Measurements from ENCODE around the gene HCFC1.

The HCFC1 gene

DNA sequence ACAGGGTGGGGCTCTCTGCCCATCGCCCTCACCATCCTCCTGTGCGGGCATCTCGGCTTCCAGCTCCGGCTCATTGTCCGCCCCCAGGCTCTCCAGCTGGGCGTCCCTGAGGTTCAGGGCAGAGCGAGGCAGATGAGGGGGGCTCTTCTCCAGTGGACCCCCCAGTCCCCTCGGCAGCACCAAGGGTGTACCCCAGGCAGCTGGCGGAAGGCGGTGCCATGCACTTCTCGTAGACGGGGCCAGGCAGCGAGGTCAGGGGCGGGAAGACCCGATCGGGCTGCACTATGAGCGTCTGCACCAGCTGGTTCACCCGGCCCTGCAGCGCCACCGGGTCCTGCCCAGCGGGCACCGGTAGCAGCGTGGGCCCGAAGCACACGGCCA, 61.6 kb downstream of the HCFC1 start:
- Histone ChIP-seq H3K36me3 (peaks cover 86% of the 10 kb centered on the region), H3K27me3 (no peaks in the 10 kb centered on the region), H3K4me3 (ENCODE audit: low read depth in 1 of 2, low read length in 1 of 2) (no peak overlapping the region), H3K4me1 (ENCODE audit: control insufficient read depth in 1 of 2, insufficient read depth in 1 of 2, low read depth in 1 of 2, low read length in 1 of 2) (peaks cover 0 to 2% of the 10 kb centered on the region in 2 experiments), H3K27ac (no peak overlapping the region), H3K9me3 (no peaks in the 10 kb centered on the region)
- TF ChIP-seq, protein P1, sequence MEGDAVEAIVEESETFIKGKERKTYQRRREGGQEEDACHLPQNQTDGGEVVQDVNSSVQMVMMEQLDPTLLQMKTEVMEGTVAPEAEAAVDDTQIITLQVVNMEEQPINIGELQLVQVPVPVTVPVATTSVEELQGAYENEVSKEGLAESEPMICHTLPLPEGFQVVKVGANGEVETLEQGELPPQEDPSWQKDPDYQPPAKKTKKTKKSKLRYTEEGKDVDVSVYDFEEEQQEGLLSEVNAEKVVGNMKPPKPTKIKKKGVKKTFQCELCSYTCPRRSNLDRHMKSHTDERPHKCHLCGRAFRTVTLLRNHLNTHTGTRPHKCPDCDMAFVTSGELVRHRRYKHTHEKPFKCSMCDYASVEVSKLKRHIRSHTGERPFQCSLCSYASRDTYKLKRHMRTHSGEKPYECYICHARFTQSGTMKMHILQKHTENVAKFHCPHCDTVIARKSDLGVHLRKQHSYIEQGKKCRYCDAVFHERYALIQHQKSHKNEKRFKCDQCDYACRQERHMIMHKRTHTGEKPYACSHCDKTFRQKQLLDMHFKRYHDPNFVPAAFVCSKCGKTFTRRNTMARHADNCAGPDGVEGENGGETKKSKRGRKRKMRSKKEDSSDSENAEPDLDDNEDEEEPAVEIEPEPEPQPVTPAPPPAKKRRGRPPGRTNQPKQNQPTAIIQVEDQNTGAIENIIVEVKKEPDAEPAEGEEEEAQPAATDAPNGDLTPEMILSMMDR (IDR thresholded peaks at IDR 0.05): no peak

DNA sequence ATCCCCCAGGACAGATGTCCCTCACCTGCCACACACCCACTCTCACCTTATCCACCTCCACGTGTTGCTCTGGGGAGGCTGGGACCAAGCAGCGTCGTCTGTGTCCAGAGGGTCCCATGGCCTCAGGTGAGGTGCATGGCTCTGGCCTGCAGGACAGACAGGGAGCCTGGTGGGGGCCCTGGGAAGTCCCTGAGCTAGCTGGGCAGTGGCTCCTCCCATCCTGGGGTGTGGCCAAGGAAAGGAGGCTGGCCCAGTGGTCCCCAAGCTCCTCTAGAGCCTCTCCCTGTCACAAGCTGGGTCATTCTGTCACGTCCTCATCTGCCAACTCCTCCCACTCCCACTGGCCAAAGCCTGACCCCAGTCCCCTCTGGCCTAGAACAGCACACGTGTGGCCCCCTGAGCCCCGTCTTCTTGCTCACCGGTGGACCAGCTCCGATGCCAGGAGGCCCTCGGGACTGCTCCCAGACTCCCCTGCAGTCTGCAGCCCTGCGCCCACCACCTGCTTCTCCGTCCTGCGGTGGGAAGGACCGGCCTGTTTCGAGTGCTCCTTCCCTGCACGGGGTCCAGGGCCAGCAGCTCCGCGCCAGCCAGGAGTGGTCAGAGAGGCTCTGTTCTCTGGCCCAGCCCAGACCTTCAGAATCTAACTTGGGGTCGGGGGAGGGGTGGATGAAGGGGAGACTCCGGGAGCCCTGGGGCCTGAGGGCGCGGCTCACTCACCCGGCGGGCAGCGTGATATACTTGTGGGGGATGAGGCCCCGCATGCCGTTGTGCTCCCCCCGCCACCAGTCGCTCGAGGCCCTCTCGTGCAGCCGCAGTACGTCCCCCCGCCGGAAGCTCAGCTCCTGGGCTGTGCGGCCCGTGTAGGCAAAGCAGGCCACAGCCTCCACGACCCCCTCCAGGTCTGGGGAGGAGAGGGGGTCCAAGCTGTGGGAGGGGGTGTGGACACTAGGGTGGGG, 62.3 kb downstream of the HCFC1 start:
- Histone ChIP-seq H3K9me3 (no peaks in the 10 kb centered on the region), H3K36me3 (peaks cover 79% of the 10 kb centered on the region), H3K27ac (no peak overlapping the region), H3K27me3 (no peaks in the 10 kb centered on the region), H3K4me3 (ENCODE audit: low read depth in 1 of 2, low read length in 1 of 2) (no peak overlapping the region), H3K4me1 (ENCODE audit: control insufficient read depth in 1 of 2, insufficient read depth in 1 of 2, low read depth in 1 of 2, low read length in 1 of 2) (peaks cover 6 to 8% of the 10 kb centered on the region in 2 experiments)
- TF ChIP-seq, protein P1 (IDR thresholded peaks at IDR 0.05): no peak

DNA sequence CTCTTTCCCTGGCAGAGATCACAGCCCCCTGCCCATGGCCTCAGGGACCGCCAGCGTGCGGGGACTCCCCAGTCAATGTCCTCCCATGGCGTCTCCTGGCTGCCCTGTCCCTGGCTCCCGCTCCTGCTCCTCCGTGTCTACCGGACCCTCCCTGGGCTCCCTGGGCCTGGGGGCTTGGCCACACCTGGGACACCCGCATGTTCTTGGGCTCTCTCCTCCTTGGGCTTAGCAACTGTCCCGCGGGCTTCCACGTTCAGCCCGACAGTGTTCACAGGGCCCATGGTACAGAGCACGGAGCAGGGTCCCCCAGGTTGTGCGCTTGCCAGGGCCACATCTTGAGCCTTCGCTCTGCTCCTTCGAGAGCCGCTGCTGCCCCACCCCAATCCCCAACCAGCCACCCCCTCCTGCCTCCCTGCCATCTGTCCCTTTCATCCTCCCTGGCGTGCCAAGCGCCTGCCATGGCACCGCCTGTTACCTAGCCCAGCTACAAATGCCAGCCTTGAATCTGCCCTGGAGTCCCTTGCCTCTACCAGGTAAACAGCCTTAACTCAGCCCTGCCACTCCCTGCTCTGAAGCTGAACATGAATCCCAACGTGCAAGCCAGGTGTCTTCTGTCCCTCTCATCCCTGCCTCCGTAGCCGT, 63.3 kb downstream of the HCFC1 start:
- H3K27me3 ChIP-seq: no peaks in the 10 kb centered on the region
- H3K4me1 ChIP-seq (ENCODE audit: control insufficient read depth in 1 of 2, insufficient read depth in 1 of 2, low read depth in 1 of 2, low read length in 1 of 2): peaks cover 14 to 18% of the 10 kb centered on the region in 2 experiments
- TF ChIP-seq, protein P1 (IDR thresholded peaks at IDR 0.05): no peak
- H3K4me3 ChIP-seq (ENCODE audit: low read depth in 1 of 2, low read length in 1 of 2): no peak overlapping the region
- H3K9me3 ChIP-seq: no peaks in the 10 kb centered on the region
- H3K27ac ChIP-seq: no peak overlapping the region
- peaks cover 70% of the 10 kb centered on the region for H3K36me3 ChIP-seq

DNA sequence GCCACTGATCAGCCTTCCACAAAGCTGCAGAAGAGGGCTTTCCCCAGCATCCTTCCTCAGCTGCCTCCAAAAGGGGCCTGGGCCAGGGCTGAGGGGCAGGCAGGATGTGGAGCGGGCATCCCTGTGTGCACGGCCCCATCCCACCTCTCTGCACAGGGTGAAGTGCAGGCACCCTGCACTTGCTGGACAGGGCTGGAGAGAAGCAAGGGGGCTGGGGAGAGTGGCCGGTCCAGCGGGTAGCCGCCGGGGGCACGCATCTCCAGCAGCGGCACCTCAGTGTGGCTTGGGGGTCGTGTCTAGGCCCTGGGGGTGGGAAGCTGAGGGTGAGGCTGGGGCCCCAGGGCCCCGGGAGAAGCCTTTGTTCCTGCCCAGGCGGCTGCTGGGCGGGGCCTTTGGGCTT, 64.2 kb downstream of the HCFC1 start:
- Histone ChIP-seq H3K36me3 (peaks cover 61% of the 10 kb centered on the region), H3K4me1 (ENCODE audit: control insufficient read depth in 1 of 2, insufficient read depth in 1 of 2, low read depth in 1 of 2, low read length in 1 of 2) (peaks cover 21 to 22% of the 10 kb centered on the region in 2 experiments), H3K4me3 (ENCODE audit: low read depth in 1 of 2, low read length in 1 of 2) (no peak overlapping the region), H3K9me3 (no peaks in the 10 kb centered on the region), H3K27me3 (no peaks in the 10 kb centered on the region), H3K27ac (peak overlapping the region; percentile 5)
- TF ChIP-seq, protein P1 (IDR thresholded peaks at IDR 0.05): no peak

DNA sequence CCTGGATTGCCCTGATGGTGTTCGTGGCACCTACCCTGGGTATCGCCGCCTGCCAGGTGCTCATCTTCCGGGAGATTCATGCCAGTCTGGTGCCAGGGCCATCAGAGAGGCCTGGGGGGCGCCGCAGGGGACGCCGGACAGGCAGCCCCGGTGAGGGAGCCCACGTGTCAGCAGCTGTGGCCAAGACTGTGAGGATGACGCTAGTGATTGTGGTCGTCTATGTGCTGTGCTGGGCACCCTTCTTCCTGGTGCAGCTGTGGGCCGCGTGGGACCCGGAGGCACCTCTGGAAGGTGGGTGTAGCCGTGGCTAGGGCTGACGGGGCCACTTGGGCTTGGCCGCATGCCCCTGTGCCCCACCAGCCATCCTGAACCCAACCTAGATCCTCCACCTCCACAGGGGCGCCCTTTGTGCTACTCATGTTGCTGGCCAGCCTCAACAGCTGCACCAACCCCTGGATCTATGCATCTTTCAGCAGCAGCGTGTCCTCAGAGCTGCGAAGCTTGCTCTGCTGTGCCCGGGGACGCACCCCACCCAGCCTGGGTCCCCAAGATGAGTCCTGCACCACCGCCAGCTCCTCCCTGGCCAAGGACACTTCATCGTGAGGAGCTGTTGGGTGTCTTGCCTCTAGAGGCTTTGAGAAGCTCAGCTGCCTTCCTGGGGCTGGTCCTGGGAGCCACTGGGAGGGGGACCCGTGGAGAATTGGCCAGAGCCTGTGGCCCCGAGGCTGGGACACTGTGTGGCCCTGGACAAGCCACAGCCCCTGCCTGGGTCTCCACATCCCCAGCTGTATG, 65.3 kb downstream of the HCFC1 start:
- TF ChIP-seq, protein P1 (IDR thresholded peaks at IDR 0.05): no peak
- H3K4me3 ChIP-seq (ENCODE audit: low read depth in 1 of 2, low read length in 1 of 2): no peak overlapping the region
- peaks cover 24 to 31% of the 10 kb centered on the region in 2 experiments for H3K4me1 ChIP-seq (ENCODE audit: control insufficient read depth in 1 of 2, insufficient read depth in 1 of 2, low read depth in 1 of 2, low read length in 1 of 2)
- H3K27ac ChIP-seq: peak overlapping the region; percentile 47
- no peaks in the 10 kb centered on the region for H3K27me3 ChIP-seq
- peaks cover 53% of the 10 kb centered on the region for H3K36me3 ChIP-seq
- H3K9me3 ChIP-seq: no peaks in the 10 kb centered on the region
